Small intestine (tissue), 7 donors: ENCODE results near the gene BNIP2. TPM values are rescaled to one million over a fixed set of nuclear protein-coding genes. Genes with fewer than 3 reads are reported as not detected.

Source experiments
- DNase-seq, 2 donors: peaks; one replicate each; pipeline versions ENCODE4 v3.0.0 to v3.0.0-alpha.2; 2013
- FAIRE-seq: peaks from 2 replicates; lab custom pipeline; 2012; peaks lifted over from hg19 to GRCh38; lab: Jason Lieb, UNC
- H3K27ac ChIP-seq, 3 donors: one replicate each; pipeline ENCODE4 v1.5.1; 2013; ENCODE audit warnings: low read length in 2 of 3, mild to moderate bottlenecking in 2 of 3, control low read depth in 1 of 3, inconsistent platforms in 1 of 3, low read depth in 1 of 3, moderate library complexity in 1 of 3
- H3K27me3 ChIP-seq, 3 donors: one replicate each; pipeline ENCODE4 v1.6.1; 2013; ENCODE audit warnings: low read length in 3 of 3, inconsistent platforms in 1 of 3; ENCODE audit not compliant: control insufficient read depth in 3 of 3, insufficient read depth in 3 of 3
- H3K36me3 ChIP-seq, 3 donors: one replicate each; pipeline ENCODE4 v1.6.1; 2013; ENCODE audit warnings: low read length in 3 of 3, inconsistent platforms in 1 of 3, low read depth in 1 of 3, mild to moderate bottlenecking in 1 of 3, moderate library complexity in 1 of 3; ENCODE audit not compliant: control insufficient read depth in 3 of 3, insufficient read depth in 2 of 3
- H3K4me1 ChIP-seq, 3 donors: one replicate each; pipeline ENCODE4 v1.6.1; 2013; ENCODE audit warnings: low read length in 2 of 3, inconsistent platforms in 1 of 3, low read depth in 1 of 3, mild to moderate bottlenecking in 1 of 3, moderate library complexity in 1 of 3; ENCODE audit not compliant: control insufficient read depth in 3 of 3, insufficient read depth in 2 of 3
- H3K4me3 ChIP-seq, 3 donors: one replicate each; pipeline ENCODE4 v1.5.1; 2013; ENCODE audit warnings: low read length in 3 of 3, control low read depth in 1 of 3, inconsistent platforms in 1 of 3, low read depth in 1 of 3, mild to moderate bottlenecking in 1 of 3, moderate library complexity in 1 of 3
- H3K9me3 ChIP-seq, 2 donors: one replicate each; pipeline ENCODE4 v1.6.1; 2013; ENCODE audit warnings: low read depth in 1 of 2, low read length in 1 of 2; ENCODE audit not compliant: control insufficient read depth in 2 of 2, insufficient read depth in 1 of 2
- WGBS, 3 donors: extraction: QIAGEN DNeasy Blood & Tissue Kit; methylation state at CpG; one replicate each; pipeline ENCODE4 v1.1.7; 2013; 5-methylcytosine and 5-hydroxymethylcytosine counted together
- polyA plus RNA-seq, 4 donors: library from polyadenylated mRNA; stranded (reverse) in 3 of 4; unstranded in 1 of 4; fragments of 200-250 nt in 3 of 4; fragments of 120-200 nt in 1 of 4; gene quantifications; one replicate each; pipeline versions ENCODE4 v1.2.1 to v1.2.3, GENCODE V29; 2013
- donor health status: healthy with polysubstance abuse.
- donor health status: control.
- donor health status: control.
- donor health status: Bipolar disorder and iron deficiency.
- donor health status: healthy.

The BNIP2 gene
- polyA plus RNA-seq, 4 donors: 26.7 to 58.2 (median 36.9) TPM

DNA sequence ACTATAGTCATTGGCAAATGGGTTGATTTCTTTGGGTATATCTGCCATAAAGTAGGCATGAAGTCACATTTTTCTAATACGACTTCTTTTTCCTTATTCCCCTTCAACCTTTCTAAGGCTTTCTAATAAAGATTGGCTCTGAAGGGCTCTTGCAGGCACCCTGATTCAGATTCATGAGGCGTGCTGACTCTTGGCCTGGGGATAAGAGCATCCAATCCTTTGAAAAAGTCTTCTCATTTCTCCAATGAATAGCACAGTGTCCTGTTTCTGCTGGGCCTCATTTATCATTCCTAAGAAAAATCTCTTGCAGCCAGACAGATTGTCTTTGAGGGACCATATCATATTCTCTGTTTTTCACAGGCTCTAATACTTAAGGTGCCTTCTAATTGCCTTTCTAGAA lies 32.3 kb upstream of the BNIP2 start:
- WGBS, 3 donors: 86 to 90% (median 87%) methylated on average over 2 of the region's 2 CpGs
- Histone ChIP-seq H3K36me3 (no peaks in the 10 kb centered on the region), H3K27me3 (no peaks in the 10 kb centered on the region), H3K9me3 (peaks cover 0 to 3% of the 10 kb centered on the region in 2 donors), H3K4me3 (no peak overlapping the region), H3K27ac (no peak overlapping the region), H3K4me1 (no peaks in the 10 kb centered on the region)
- FAIRE-seq: no peak
- DNase-seq: no peak

DNA sequence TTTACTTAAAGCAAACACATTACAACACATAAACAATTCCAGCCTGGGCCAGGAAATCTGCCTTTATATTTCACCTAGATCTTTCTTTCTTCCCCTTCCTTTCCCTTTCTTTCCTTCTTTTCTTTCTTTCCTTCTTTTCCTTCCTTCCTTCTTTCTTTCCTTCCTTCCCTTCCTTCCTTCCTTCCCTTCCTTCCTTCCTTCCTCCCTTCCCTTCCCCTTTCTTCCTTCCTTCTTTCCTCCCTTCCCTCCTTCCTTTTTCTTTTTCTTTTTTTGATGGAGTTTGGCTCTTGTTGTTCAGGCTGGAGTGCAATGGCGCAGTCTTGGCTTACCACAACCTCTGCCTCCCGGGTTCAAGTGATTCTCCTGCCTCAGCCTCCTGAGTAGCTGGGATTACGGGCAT lies 24.1 kb upstream of the BNIP2 start:
- no peak for FAIRE-seq
- 91 to 94% (median 91%) methylated on average over 3 of the region's 3 CpGs for WGBS, 3 donors

DNA sequence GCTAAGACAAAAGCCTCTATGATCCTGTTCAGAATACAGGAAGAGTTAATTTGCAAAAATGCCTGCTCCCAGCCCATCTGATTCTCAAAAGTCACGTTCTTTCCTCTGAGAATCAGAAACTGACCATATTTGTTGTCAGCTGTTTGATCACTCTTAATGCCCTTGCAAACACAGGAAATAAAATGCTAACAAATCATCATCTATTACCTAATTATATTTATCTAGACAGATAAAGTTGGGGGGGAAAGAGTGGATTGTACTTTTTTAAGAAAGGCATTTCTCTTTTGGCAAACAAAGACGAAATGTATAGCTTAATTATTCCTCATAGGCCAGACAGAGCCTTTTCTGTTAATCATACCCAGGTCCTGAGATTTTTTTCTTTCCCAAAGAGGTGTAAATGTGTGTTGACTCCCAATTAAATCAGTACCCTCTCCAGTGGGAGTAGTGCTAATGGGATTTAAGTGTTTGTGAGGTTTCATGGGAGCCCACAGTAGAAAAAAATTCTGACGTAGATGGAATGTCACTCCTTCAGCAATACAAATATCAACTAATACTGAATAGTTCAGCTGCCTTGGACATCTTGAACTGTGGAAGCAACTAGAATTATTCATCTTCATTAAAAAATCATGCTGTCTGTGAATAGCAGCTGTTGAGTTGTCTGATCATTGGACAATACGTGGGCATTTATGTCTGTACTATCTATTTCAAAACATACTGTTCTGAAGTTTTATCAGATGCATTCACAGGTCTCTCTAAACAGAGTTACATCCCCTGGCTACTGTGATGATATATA lies 22.5 kb upstream of the BNIP2 start:
- Histone ChIP-seq H3K4me3 (no peak overlapping the region), H3K27ac (no peak overlapping the region), H3K36me3 (no peaks in the 10 kb centered on the region), H3K9me3 (peaks cover 0 to 1% of the 10 kb centered on the region in 2 donors), H3K27me3 (no peaks in the 10 kb centered on the region), H3K4me1 (no peaks in the 10 kb centered on the region)
- no peak for DNase-seq
- 49 to 55% (median 53%) methylated on average over 4 of the region's 4 CpGs for WGBS, 3 donors
- FAIRE-seq: no peak

More for the DNA sequence above, 24.1 kb upstream of the BNIP2 start:
- no peaks in the 10 kb centered on the region for H3K4me1 ChIP-seq
- peaks cover 0 to 3% of the 10 kb centered on the region in 2 donors for H3K9me3 ChIP-seq
- H3K36me3 ChIP-seq: no peaks in the 10 kb centered on the region
- no peak overlapping the region for H3K4me3 ChIP-seq
- H3K27ac ChIP-seq: no peak overlapping the region
- no peaks in the 10 kb centered on the region for H3K27me3 ChIP-seq
- no peak for DNase-seq

DNA sequence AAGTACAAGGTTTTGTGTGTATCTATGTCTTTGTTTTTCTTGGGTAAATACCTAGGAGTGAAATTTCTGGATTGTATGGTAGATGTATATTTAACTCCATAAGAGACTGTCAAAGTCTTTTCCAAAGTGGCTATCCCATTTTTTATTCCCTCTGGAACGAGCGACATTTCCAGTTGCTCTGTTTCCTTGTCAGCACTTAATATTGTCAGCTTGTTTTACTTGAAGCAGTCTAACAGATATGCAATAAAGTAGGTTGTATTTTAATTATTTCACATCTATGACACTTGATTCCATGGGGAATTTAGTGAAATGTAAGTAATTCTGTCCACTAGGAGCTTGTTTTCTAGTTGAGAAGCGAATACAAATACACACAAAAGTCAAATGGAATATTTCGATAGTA lies 18.5 kb upstream of the BNIP2 start:
- no peaks in the 10 kb centered on the region for H3K27me3 ChIP-seq
- WGBS, 3 donors: 92 to 95% (median 95%) methylated on average over 4 of the region's 4 CpGs
- H3K9me3 ChIP-seq: no peaks in the 10 kb centered on the region
- FAIRE-seq: no peak
- no peaks in the 10 kb centered on the region for H3K4me1 ChIP-seq
- H3K27ac ChIP-seq: no peak overlapping the region
- DNase-seq: no peak
- no peaks in the 10 kb centered on the region for H3K36me3 ChIP-seq
- H3K4me3 ChIP-seq: no peak overlapping the region

DNA sequence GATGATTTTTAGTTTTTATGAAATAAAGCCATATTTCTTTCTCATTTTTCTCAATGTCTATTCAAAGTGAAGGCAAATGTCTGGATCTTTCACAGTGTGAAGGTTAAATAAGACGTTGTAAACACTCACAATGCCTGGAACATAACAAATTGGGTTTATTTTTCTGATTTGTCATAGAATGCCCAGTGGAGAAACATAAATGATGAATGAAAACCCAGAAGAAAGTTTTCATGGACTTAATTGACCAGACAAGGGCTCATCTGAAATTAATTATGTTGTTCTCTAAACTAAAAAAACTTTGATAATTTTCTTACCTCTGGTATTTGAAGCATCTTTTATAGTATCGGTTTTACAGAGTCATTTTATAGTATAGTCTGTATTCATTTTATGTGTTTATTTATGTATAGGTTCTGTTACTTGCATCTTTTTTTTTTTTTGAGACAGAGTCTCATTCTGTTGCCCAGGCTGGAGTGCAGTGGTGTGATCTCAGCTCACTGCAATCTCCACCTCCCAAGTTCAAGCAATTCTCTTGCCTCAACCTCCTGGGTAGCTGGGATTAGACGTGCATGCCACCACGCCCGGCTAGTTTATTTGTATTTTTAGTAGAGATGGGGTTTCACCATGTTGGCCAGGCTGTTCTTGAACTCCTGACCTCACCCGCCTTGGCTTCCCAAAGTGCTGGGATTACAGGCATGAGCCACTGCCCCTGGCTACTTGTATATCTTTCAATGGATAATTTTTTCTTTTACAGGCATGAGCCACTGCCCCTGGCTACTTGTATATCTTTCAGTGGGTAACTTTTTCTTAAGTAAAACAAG lies 15.1 kb upstream of the BNIP2 start:
- DNase-seq: no peak
- 70 to 74% (median 72%) methylated on average over 6 of the region's 6 CpGs for WGBS, 3 donors
- no peak overlapping the region for H3K4me3 ChIP-seq
- H3K27ac ChIP-seq: no peak overlapping the region
- no peak for FAIRE-seq
- no peaks in the 10 kb centered on the region for H3K36me3 ChIP-seq
- H3K27me3 ChIP-seq: no peaks in the 10 kb centered on the region
- no peaks in the 10 kb centered on the region for H3K9me3 ChIP-seq
- H3K4me1 ChIP-seq: no peaks in the 10 kb centered on the region

DNA sequence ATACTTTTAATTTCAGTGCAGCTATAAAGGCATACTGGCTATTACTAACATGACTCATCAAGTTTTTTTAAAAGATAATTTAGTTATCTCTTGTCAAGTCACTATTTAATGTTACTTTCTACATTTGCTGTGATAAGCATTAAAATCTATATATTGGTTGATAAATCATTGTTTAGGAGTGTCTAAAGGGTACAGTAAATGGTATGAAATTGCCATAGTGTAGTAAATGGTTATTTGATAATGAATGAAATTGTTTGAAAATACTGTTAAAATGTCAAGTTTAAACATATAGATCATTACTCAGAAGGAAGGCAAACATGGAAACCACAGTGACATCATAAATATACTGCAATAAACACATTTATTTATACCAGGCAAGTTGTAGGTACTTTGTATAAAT lies 13.2 kb upstream of the BNIP2 start:
- no peak overlapping the region for H3K4me3 ChIP-seq
- no peaks in the 10 kb centered on the region for H3K36me3 ChIP-seq
- no peaks in the 10 kb centered on the region for H3K9me3 ChIP-seq
- no peak for DNase-seq
- no peak overlapping the region for H3K27ac ChIP-seq
- no peak for FAIRE-seq
- H3K4me1 ChIP-seq: no peaks in the 10 kb centered on the region
- no peaks in the 10 kb centered on the region for H3K27me3 ChIP-seq

DNA sequence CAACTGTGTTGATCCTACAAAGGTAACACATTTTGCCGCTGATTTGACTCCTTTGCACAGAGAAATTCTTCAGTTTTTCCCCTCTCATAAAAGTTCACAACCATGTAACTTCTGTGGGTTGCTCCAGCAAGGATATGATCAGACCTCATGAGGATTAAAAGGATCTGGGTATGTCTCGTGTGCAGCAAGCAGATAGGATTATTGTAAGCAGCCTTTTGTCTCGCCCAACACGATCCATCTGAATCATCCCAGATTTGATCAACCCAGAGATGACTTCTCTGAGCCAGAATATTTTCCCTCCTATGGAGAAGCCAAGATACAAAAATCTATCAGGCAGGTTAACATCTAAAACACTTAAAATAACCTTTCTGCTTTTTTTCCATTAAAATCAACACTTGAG lies 12.8 kb upstream of the BNIP2 start:
- H3K27me3 ChIP-seq: no peaks in the 10 kb centered on the region
- WGBS, 3 donors: 88 to 90% (median 89%) methylated on average over 4 of the region's 4 CpGs
- H3K9me3 ChIP-seq: no peaks in the 10 kb centered on the region
- H3K4me3 ChIP-seq: no peak overlapping the region
- no peak overlapping the region for H3K27ac ChIP-seq
- no peaks in the 10 kb centered on the region for H3K36me3 ChIP-seq
- FAIRE-seq: no peak
- DNase-seq: no peak
- no peaks in the 10 kb centered on the region for H3K4me1 ChIP-seq

DNA sequence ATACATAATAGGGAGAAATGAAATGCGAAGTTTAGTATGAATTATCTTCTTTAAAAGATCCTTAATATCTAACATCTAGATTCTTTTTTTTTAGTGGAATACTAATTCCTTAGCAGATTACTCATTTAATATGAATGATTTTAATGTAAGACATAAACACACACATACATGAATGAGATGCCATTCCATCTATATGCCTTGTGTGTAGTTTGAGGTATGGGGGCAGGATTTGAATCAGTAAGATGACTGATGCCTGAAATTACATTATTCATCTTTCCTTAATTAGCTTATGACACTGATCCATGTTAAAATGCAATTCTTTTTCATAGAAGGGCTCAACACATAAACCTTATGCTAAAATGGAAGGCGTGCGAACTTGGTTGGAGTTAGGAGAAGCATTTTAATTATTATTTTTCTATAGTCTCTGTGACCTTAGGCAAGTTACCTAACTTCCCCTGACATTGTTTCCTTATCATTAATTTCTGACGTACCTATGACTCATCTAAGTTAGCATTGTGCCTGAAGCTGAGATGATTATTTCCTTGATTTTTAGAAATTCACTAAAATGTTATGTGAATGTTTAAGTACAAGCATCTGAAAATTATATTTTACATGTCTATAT lies 10.8 kb upstream of the BNIP2 start:
- no peaks in the 10 kb centered on the region for H3K4me1 ChIP-seq
- H3K27ac ChIP-seq: no peak overlapping the region
- no peaks in the 10 kb centered on the region for H3K36me3 ChIP-seq
- H3K4me3 ChIP-seq: no peak overlapping the region
- no peaks in the 10 kb centered on the region for H3K9me3 ChIP-seq
- DNase-seq (no peak), FAIRE-seq (no peak)
- WGBS, 3 donors: 44 to 82% (median 68%) methylated on average over 4 of the region's 4 CpGs
- H3K27me3 ChIP-seq: no peaks in the 10 kb centered on the region
